HTR-8/SVneo (cell line): ENCODE results near the gene TKT.
A peak's percentile ranks its signal among the peaks of the same experiment; 100 is the strongest.

Experiments used
- DNase-seq: peaks from one replicate; pipeline ENCODE4 v3.0.0; 2011; ENCODE audit warnings: low spot score, mixed read lengths; ENCODE audit not compliant: insufficient read length
- FAIRE-seq: peaks from 2 replicates; lab custom pipeline; 2011; peaks lifted over from hg19 to GRCh38; lab: Jason Lieb, UNC

The TKT gene

GRCh38 chr3:53227993-53228885 is 27.6 kb downstream of the TKT start:
- no peak for DNase-seq
- no peak for FAIRE-seq

GRCh38 chr3:53226841-53227407 is 28.9 kb downstream of the TKT start:
- FAIRE-seq = no peak
- DNase-seq = no peak

GRCh38 chr3:53226142-53226840 is 29.5 kb downstream of the TKT start:
- no peak for FAIRE-seq
- no peak for DNase-seq

GRCh38 chr3:53225651-53226050 is 30.2 kb downstream of the TKT start:
- no peak for DNase-seq
- no peak for FAIRE-seq

- no peak for DNase-seq
- FAIRE-seq = no peak
These were observed 30.6 kb downstream of the TKT start for GRCh38 chr3:53225181-53225580.

- FAIRE-seq = no peak
- no peak for DNase-seq
These were observed 31.3 kb downstream of the TKT start for GRCh38 chr3:53224536-53224935.

- FAIRE-seq (no peak), DNase-seq (no peak)
These were observed 31.8 kb downstream of the TKT start for GRCh38 chr3:53224026-53224425.

GRCh38 chr3:53223541-53223966 is 32.3 kb downstream of the TKT start:
- DNase-seq (no peak), FAIRE-seq (no peak)

- no peak for FAIRE-seq
- no peak for DNase-seq
These were observed 32.8 kb downstream of the TKT start for GRCh38 chr3:53223025-53223424.

GRCh38 chr3:53222183-53222901 is 33.5 kb downstream of the TKT start:
- FAIRE-seq (no peak), DNase-seq (no peak)

- DNase-seq (no peak), FAIRE-seq (no peak)
These were observed 34.0 kb downstream of the TKT start for GRCh38 chr3:53221827-53222182.

- DNase-seq (no peak), FAIRE-seq (no peak)
These were observed 34.5 kb downstream of the TKT start for GRCh38 chr3:53221345-53221744.

GRCh38 chr3:53219895-53220483 is 35.8 kb downstream of the TKT start:
- DNase-seq = peak; percentile 87
- FAIRE-seq = peak; percentile 96

GRCh38 chr3:53218131-53218530 is 37.7 kb downstream of the TKT start:
- FAIRE-seq = no peak

GRCh38 chr3:53217175-53217574 is 38.6 kb downstream of the TKT start:
- FAIRE-seq (no peak), DNase-seq (no peak)

More at GRCh38 chr3:53218131-53218530, 37.7 kb downstream of the TKT start:
- DNase-seq = no peak

GRCh38 chr3:53216723-53217122 is 39.1 kb downstream of the TKT start:
- no peak for FAIRE-seq

GRCh38 chr3:53215816-53216215 is 40.0 kb downstream of the TKT start:
- no peak for FAIRE-seq
- DNase-seq = no peak

More at GRCh38 chr3:53216723-53217122, 39.1 kb downstream of the TKT start:
- no peak for DNase-seq

GRCh38 chr3:53213276-53213675 is 42.5 kb downstream of the TKT start:
- no peak for DNase-seq
- FAIRE-seq = no peak

- DNase-seq (no peak), FAIRE-seq (no peak)
These were observed 43.8 kb downstream of the TKT start for GRCh38 chr3:53211706-53212702.
